ENCODE results near the gene UBAP1L.

- TF ChIP-seq POLR2A (IDR thresholded peaks at IDR 0.05; ENCODE audit: low read length), result no peak
- TF ChIP-seq GATA1 (IDR thresholded peaks at IDR 0.05; ENCODE audit: low read depth, low read length), result no peak
Observed at GRCh38 chr15:65096481-65097385, 18.3 kb downstream of the UBAP1L start.
